GM12875 (cell line): ENCODE results near the gene LASP1NB.
"Not testable (repeated sequence)": the region's sequence is repeated elsewhere in the genome, so short reads cannot be mapped to it uniquely, and the experiment has no call there.

Source experiments
- H3K4me3 ChIP-seq: one replicate; pipeline ENCODE4 v1.5.1; 2011; ENCODE audit warnings: low read depth, low read length, control low read depth
- TF ChIP-seq, protein P1 (sequence below): IDR thresholded peaks from 2 replicates; pipeline ENCODE4 v1.5.1; 2011; ENCODE audit warnings: low read depth, mild to moderate bottlenecking, control low read depth, inconsistent platforms, low read length, moderate library complexity, borderline replicate concordance; ENCODE audit not compliant: insufficient read depth

The LASP1NB gene

DNA sequence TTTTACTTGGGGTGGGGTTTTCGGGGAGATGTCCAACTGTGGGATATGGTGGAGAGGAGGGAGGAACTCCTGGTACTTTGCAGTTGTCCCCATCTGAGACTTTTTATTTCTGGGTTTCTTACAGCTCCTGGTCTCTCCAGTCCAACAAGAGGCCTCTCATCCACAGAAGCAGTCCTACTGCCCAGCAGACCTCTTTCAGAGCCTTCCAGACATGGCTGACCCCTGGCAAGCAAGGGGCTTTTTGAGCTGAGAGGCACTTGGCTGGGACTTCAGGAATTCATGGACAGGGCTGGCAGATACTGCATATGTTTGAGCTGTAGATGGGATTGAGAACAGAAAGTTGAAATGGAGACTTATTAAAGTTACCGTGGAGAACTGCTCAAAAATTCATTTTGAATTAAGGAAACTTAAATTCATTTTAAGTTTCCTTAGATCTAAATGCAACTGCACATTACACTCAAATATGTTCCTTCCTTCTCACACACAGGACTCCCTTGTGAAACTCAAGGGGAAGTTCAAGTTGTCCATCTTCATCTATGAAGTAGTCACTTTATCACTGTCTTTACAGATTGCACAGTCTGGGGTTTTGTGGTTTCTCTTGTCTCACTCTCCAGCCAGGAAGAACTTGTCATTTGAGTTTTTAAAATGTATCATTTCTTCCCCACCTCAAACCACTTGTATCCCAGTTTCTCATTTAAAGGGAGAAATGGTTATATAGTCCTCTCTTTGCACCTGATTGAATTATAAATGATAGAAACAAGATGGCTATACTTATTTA is 1.1 kb downstream of the LASP1NB start:
- H3K4me3 ChIP-seq: no peak overlapping the region
- TF ChIP-seq, protein P1, sequence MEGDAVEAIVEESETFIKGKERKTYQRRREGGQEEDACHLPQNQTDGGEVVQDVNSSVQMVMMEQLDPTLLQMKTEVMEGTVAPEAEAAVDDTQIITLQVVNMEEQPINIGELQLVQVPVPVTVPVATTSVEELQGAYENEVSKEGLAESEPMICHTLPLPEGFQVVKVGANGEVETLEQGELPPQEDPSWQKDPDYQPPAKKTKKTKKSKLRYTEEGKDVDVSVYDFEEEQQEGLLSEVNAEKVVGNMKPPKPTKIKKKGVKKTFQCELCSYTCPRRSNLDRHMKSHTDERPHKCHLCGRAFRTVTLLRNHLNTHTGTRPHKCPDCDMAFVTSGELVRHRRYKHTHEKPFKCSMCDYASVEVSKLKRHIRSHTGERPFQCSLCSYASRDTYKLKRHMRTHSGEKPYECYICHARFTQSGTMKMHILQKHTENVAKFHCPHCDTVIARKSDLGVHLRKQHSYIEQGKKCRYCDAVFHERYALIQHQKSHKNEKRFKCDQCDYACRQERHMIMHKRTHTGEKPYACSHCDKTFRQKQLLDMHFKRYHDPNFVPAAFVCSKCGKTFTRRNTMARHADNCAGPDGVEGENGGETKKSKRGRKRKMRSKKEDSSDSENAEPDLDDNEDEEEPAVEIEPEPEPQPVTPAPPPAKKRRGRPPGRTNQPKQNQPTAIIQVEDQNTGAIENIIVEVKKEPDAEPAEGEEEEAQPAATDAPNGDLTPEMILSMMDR: no peak

DNA sequence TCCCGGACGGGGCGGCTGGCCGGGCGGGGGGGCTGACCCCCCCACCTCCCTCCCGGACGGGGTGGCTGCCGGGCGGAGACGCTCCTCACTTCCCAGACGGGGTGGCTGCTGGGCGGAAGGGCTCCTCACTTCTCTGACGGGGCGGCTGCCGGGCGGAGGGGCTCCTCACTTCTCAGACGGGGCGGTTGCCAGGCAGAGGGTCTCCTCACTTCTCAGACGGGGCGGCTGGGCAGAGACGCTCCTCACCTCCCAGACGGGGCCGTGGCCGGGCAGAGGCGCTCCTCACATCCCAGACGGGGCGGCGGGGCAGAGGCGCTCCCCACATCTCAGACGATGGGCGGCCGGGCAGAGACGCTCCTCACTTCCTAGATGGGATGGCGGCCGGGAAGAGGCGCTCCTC is 5.4 kb downstream of the LASP1NB start:
- H3K4me3 ChIP-seq: not testable (repeated sequence)

DNA sequence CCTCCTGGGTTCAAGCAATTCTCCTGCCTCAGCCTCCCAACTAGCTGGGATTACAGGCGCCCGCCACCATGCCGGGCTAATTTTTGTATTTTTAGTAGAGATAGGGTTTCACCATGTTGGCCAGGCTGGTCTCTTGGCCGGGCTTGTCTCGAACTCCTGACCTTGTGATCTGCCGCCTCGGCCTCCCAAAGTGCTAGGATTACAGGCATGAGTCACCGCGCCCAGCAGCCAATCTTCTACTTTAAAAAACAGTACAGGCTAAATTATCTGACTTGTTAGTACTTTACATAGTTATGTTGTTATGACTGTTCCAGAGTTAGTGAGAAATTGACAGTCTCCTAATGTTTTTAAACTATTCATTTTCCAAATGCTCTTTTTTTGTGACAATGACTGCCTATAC is 8.5 kb downstream of the LASP1NB start:
- H3K4me3 ChIP-seq: not testable (repeated sequence)

DNA sequence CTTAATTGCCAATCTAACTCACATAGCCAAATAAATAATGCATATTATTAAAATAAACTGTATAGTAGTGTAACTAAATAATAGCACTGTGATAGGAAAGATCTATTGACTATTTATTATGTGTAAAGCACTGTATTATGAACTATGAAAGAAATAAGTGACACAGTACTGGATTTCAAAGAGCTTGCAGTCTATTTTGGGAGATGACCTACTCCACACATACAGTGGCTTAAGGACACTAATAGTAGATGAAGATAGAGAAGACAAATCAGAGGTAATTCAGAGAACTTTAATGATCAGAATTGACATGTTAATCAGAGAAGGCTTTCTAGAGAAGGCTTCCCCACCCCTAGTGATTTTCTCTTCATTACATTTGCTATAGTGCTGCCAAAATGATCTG is 14.6 kb downstream of the LASP1NB start:
- TF ChIP-seq, protein P1: no peak
- H3K4me3 ChIP-seq: no peak overlapping the region

DNA sequence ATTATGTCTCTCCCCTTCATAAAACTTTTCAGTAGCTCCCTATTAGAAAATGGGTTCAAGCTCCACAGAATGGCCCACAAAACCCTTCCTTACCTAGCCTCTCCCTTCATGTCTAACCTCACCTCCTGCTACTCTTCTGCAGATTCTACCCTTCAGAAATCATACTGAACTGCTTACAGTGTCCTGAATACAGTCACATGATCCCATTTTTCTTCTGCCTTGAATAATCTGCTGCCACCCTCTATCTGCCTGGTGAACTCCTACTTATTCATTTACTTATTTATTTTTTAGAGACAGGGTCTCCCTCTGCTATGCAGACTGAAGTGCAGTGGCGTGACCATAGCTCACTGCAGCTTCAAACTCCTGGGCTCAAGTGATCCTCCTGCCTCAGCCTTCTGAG is 15.0 kb downstream of the LASP1NB start:
- TF ChIP-seq, protein P1: no peak
- no peak overlapping the region for H3K4me3 ChIP-seq

DNA sequence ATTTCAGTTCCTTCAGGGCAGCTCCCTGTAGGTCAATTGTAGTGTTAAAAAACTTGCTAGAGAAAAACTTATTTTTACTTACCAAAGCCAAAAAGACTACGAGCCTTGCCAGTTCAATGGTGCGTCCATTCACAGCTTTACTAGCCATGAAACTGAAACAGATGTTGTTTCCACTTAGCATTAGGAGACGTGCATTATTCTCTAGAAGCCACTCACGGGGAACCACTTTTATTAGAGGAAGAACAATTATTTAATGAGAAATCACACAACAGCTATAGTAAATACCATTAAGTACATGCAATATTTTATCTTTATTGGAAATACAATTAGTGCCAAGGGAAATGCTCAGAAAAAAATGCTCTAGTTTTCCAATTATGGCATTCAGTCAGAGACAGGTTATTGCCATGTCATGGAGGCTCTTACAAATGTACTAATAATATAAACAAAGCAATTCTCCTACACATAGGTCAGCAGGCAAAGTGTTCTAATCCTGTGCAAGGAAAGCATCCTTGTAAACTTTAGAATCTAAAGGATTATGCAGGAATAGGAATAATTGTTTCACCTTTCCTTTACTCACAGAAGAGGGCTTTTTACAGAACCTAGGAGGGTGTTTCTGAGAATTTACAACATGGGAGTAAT is 17.4 kb downstream of the LASP1NB start:
- H3K4me3 ChIP-seq: no peak overlapping the region
- TF ChIP-seq, protein P1: no peak

DNA sequence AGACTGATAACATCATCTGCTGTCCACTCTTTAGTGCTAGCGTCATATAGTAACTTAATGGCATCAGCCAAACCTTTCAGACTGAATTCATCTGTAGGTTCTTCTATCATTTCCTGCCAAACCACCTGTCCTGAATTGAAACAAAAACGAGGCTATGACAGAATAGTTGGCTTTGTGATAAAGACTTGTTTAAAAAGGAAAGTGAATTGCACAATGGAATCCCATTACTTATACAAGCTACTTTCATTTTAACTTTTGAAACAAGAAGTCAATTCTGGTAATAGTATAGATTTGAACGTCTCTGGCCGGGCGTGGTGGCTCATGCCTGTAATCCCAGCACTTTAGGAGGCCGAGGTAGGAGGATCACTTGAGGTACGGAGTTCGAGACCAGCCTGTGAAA is 18.2 kb downstream of the LASP1NB start:
- no peak overlapping the region for H3K4me3 ChIP-seq
- TF ChIP-seq, protein P1: no peak

DNA sequence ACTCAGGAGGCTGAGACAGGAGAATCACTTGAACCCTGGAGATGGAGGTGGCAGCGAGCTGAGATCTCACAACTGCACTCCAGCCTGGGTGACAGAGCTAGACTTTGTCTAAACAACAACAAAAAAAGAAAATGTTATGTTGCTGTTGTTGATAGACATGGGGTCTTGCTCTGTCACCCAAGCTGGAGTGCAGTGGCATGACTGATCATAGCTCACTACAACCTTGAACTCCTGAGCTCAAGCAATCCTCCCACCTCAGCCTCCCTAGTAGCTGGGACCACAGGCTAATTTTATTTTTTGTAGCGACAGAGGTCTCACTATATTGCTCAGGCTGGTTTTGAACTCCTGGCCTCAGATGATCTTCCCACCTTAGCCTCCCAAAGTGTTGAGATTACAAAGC is 21.8 kb downstream of the LASP1NB start:
- no peak overlapping the region for H3K4me3 ChIP-seq
- TF ChIP-seq, protein P1: no peak

DNA sequence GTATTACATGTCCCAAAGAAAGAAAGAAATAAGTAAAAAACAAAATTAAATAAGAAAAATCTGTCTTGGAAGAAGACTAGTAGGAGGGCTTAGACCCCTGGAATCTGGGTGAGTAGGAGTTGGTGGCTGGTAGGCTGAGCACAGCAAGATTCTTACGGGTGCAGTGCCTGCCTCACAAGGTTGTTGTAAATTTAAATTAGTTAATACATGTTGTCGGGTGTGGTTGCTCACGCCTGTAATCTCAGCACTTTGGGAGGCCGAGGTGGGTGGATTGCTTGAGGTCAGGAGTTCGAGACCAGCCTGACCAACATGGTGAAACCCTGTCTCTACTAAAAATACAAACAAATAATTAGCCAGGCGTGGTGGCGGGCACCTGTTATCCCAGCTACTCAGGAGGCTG is 28.4 kb downstream of the LASP1NB start:
- not testable (repeated sequence) for H3K4me3 ChIP-seq
